SK-N-SH treated with all-trans-retinoic acid at 6 μM for 48 hours (cell line): ENCODE results near the gene GRIP1.

Experiments
- ATAC-seq: fragments of 200-7000 bp; cut with Tn5 transposase; 3 replicates; pipeline ENCODE4 v1.9.1; 2020; ENCODE audit warnings: mild to moderate bottlenecking, moderate library complexity
- ARNTL ChIP-seq: fragments of 450-650 bp; formaldehyde crosslinking; IDR thresholded peaks from 2 replicates; pipeline ENCODE4 v1.5.0; 2020; ENCODE audit warnings: low read depth, mild to moderate bottlenecking, moderate library complexity, borderline replicate concordance
- BACH2 ChIP-seq: fragments of 250-450 bp; sonication (Bioruptor Pico); IDR thresholded peaks from 2 replicates; pipeline ENCODE4 v1.9.0; 2021; ENCODE audit warnings: mild to moderate bottlenecking, borderline replicate concordance
- CREB5 ChIP-seq: fragments of 250-450 bp; sonication (Bioruptor Pico); IDR thresholded peaks from 2 replicates; pipeline ENCODE4 v1.5.1; 2020; ENCODE audit warnings: low read depth, mild to moderate bottlenecking, moderate library complexity
- CSDC2 ChIP-seq: fragments of 250-450 bp; sonication (Bioruptor Pico); IDR thresholded peaks from 2 replicates; pipeline ENCODE4 v1.5.0; 2020; ENCODE audit warnings: mild to moderate bottlenecking, moderate library complexity
- CSRNP3 ChIP-seq: fragments of 250-450 bp; sonication (Bioruptor Pico); IDR thresholded peaks from 2 replicates; pipeline ENCODE4 v1.5.1; 2021; ENCODE audit warnings: mild to moderate bottlenecking, moderate library complexity
- ESRRG ChIP-seq: fragments of 250-450 bp; sonication (Bioruptor Pico); IDR thresholded peaks from 2 replicates; pipeline ENCODE4 v1.6.1; 2021; ENCODE audit warnings: mild to moderate bottlenecking
- GLIS3 ChIP-seq: fragments of 250-450 bp; sonication (Bioruptor Pico); IDR thresholded peaks from 2 replicates; pipeline ENCODE4 v1.5.0; 2020; ENCODE audit warnings: mild to moderate bottlenecking, moderate library complexity
- ISL1 ChIP-seq: fragments of 250-450 bp; sonication (Bioruptor Pico); IDR thresholded peaks from 2 replicates; pipeline ENCODE4 v2.1.2; 2022; ENCODE audit warnings: mild to moderate bottlenecking, moderate library complexity
- OSR1 ChIP-seq: fragments of 250-450 bp; sonication (Bioruptor Pico); IDR thresholded peaks from 2 replicates; pipeline ENCODE4 v1.8.0; 2022; ENCODE audit warnings: moderate library complexity, mild to moderate bottlenecking, inconsistent platforms
- PATZ1 ChIP-seq: fragments of 250-450 bp; sonication (Bioruptor Pico); IDR thresholded peaks from 2 replicates; pipeline ENCODE4 v1.8.0; 2020; ENCODE audit warnings: mild to moderate bottlenecking, moderate library complexity, borderline replicate concordance
- PPARA ChIP-seq: fragments of 250-450 bp; sonication (Bioruptor Pico); IDR thresholded peaks from 2 replicates; pipeline ENCODE4 v1.5.0; 2020; ENCODE audit warnings: mild to moderate bottlenecking, borderline replicate concordance
- RARB ChIP-seq: fragments of 250-450 bp; sonication (Bioruptor Pico); IDR thresholded peaks from 2 replicates; pipeline ENCODE4 v1.8.0; 2021; ENCODE audit warnings: mild to moderate bottlenecking, moderate library complexity
- SNAI2 ChIP-seq: fragments of 250-450 bp; sonication (Bioruptor Pico); IDR thresholded peaks from 2 replicates; pipeline ENCODE4 v1.5.0; 2020; ENCODE audit warnings: mild to moderate bottlenecking, moderate library complexity
- TCF4 ChIP-seq: fragments of 250-450 bp; sonication (Bioruptor Pico); IDR thresholded peaks from 2 replicates; pipeline ENCODE4 v1.8.0; 2021; ENCODE audit warnings: mild to moderate bottlenecking, moderate library complexity, borderline replicate concordance
- TOX ChIP-seq: fragments of 250-450 bp; sonication (Bioruptor Pico); IDR thresholded peaks from 2 replicates; pipeline ENCODE4 v1.8.0; 2021; ENCODE audit warnings: mild to moderate bottlenecking, moderate library complexity, borderline replicate concordance
- TSHZ2 ChIP-seq: fragments of 250-450 bp; sonication (Bioruptor Pico); IDR thresholded peaks from 2 replicates; pipeline ENCODE4 v1.5.0; 2020; ENCODE audit warnings: mild to moderate bottlenecking, moderate library complexity
- ZC3H10 ChIP-seq: fragments of 250-450 bp; sonication (Bioruptor Pico); IDR thresholded peaks from 2 replicates; pipeline ENCODE4 v1.5.1; 2021; ENCODE audit warnings: mild to moderate bottlenecking, moderate library complexity
- ZFP3 ChIP-seq: fragments of 250-450 bp; sonication (Bioruptor Pico); IDR thresholded peaks from 2 replicates; pipeline ENCODE4 v1.5.0; 2020; ENCODE audit warnings: mild to moderate bottlenecking, moderate library complexity
- ZFP30 ChIP-seq: fragments of 450-650 bp; formaldehyde crosslinking; IDR thresholded peaks from 2 replicates; pipeline ENCODE4 v1.5.0; 2022; ENCODE audit warnings: mild to moderate bottlenecking, moderate library complexity
- ZNF565 ChIP-seq: fragments of 450-650 bp; formaldehyde crosslinking; conservative IDR thresholded peaks from 2 replicates; pipeline ENCODE4 v1.5.0; 2020; ENCODE audit warnings: low read depth, mild to moderate bottlenecking, moderate library complexity
- ZNF70 ChIP-seq: fragments of 450-650 bp; formaldehyde crosslinking; IDR thresholded peaks from 2 replicates; pipeline ENCODE4 v1.5.0; 2020; ENCODE audit warnings: mild to moderate bottlenecking, moderate library complexity
- ZNF8 ChIP-seq: fragments of 450-650 bp; formaldehyde crosslinking; IDR thresholded peaks from 2 replicates; pipeline ENCODE4 v1.5.0; 2020; ENCODE audit warnings: mild to moderate bottlenecking, moderate library complexity

The GRIP1 gene

GRCh38 chr12:66503746-66504145 is 175.1 kb downstream of the GRIP1 start:
- no peak for ATAC-seq
- TF ChIP-seq BACH2 (CRISPR knock-in tag) (no peak), GLIS3 (no peak), CREB5 (CRISPR knock-in tag) (no peak), ZFP3 (CRISPR knock-in tag) (no peak), ZNF565 (CRISPR knock-in tag) (no peak), ZNF70 (CRISPR knock-in tag) (no peak), RARB (CRISPR knock-in tag) (no peak), CSDC2 (CRISPR knock-in tag) (no peak), ISL1 (CRISPR knock-in tag) (no peak), ARNTL (CRISPR knock-in tag) (no peak), TOX (CRISPR knock-in tag) (no peak), ESRRG (no peak), PPARA (CRISPR knock-in tag) (no peak), OSR1 (no peak), CSRNP3 (CRISPR knock-in tag) (no peak)

GRCh38 chr12:66502911-66503310 is 176.0 kb downstream of the GRIP1 start:
- TF ChIP-seq ARNTL (CRISPR knock-in tag): no peak
- no peak for TF ChIP-seq ZC3H10
- no peak for ATAC-seq

GRCh38 chr12:66500841-66501240 is 178.0 kb downstream of the GRIP1 start:
- TF ChIP-seq TOX (CRISPR knock-in tag): no peak
- TF ChIP-seq ZC3H10: no peak
- no peak for TF ChIP-seq ZFP3 (CRISPR knock-in tag)
- TF ChIP-seq OSR1: no peak
- no peak for TF ChIP-seq CREB5 (CRISPR knock-in tag)
- TF ChIP-seq, all 23 proteins: peak for 0
- no peak for ATAC-seq

- no peak for TF ChIP-seq GLIS3
- no peak for TF ChIP-seq TCF4 (CRISPR knock-in tag)
- TF ChIP-seq CREB5 (CRISPR knock-in tag): no peak
- TF ChIP-seq OSR1: no peak
- no peak for TF ChIP-seq PPARA (CRISPR knock-in tag)
- no peak for TF ChIP-seq ZNF8 (CRISPR knock-in tag)
- TF ChIP-seq ESRRG: no peak
- TF ChIP-seq ZNF70 (CRISPR knock-in tag): no peak
- no peak for TF ChIP-seq CSRNP3 (CRISPR knock-in tag)
- no peak for TF ChIP-seq ZFP3 (CRISPR knock-in tag)
- no peak for TF ChIP-seq CSDC2 (CRISPR knock-in tag)
- no peak for TF ChIP-seq SNAI2
- TF ChIP-seq ZC3H10: no peak
- no peak for ATAC-seq
Observed at GRCh38 chr12:66500091-66500490, 178.8 kb downstream of the GRIP1 start.

GRCh38 chr12:66499000-66499399 is 179.9 kb downstream of the GRIP1 start:
- no peak for ATAC-seq

More at GRCh38 chr12:66499000-66499399, 179.9 kb downstream of the GRIP1 start:
- TF ChIP-seq ZFP30 (CRISPR knock-in tag) (no peak), TSHZ2 (no peak), PPARA (CRISPR knock-in tag) (no peak), TOX (CRISPR knock-in tag) (no peak), GLIS3 (no peak), PATZ1 (CRISPR knock-in tag) (no peak), CSDC2 (CRISPR knock-in tag) (no peak), ZNF70 (CRISPR knock-in tag) (no peak), ESRRG (no peak)
